Activated B cell treated with CpG ODN at 0.5 μM for 24 hours (primary cell): Measurements from ENCODE around the gene MED13L. TPM values are rescaled to one million over a fixed set of nuclear protein-coding genes. Genes with fewer than 3 reads are reported as not detected.

Source experiments
- ATAC-seq: fragments of 200-7000 bp; cut with Tn5 transposase; one replicate; pipeline ENCODE4 v1.10.0; 2021; ENCODE audit warnings: low read depth, mild to moderate bottlenecking, moderate library complexity
- CTCF ChIA-PET: fragments of 350-600 bp; sonication (Branson Sonifier 250); formaldehyde crosslinking; loops from one replicate; lab custom pipeline; 2021; ENCODE audit warnings: antibody characterized with exemption; lab: Charles Lee
- POLR2A ChIA-PET: fragments of 350-600 bp; sonication (Branson Sonifier 250); formaldehyde crosslinking; loops from one replicate; lab custom pipeline; 2021; ENCODE audit warnings: antibody characterized with exemption; lab: Charles Lee
- DNase-seq: peaks from one replicate; pipeline ENCODE4 v3.0.0; 2022
- H3K27ac Mint-ChIP-seq: one replicate; pipeline ENCODE4 v1.8.0; 2020; ENCODE audit warnings: mixed read lengths
- H3K27me3 Mint-ChIP-seq: one replicate; pipeline ENCODE4 v1.8.0; 2021; ENCODE audit warnings: mixed read lengths
- H3K36me3 Mint-ChIP-seq: one replicate; pipeline ENCODE4 v1.8.0; 2021; ENCODE audit warnings: low read depth, mixed read lengths
- H3K4me1 Mint-ChIP-seq: one replicate; pipeline ENCODE4 v1.8.0; 2021; ENCODE audit warnings: mixed read lengths
- H3K4me3 Mint-ChIP-seq: one replicate; pipeline ENCODE4 v1.8.0; 2020; ENCODE audit warnings: mild to moderate bottlenecking, mixed read lengths
- H3K9me3 Mint-ChIP-seq: one replicate; pipeline ENCODE4 v1.8.0; 2020; ENCODE audit warnings: mixed read lengths
- CTCF ChIP-seq: fragments of 200-600 bp; IDR thresholded peaks from one replicate; pipeline ENCODE4 v1.8.0; 2022; ENCODE audit warnings: antibody characterized with exemption, mild to moderate bottlenecking
- intact Hi-C: fragments of 100-400 bp; cut with micrococcal nuclease; formaldehyde crosslinking; loops from one replicate; pipeline ENCODE4 v1.15.1; 2024
- total RNA-seq: library from RNA; stranded (reverse); gene quantifications from 2 replicates; pipeline ENCODE4 v1.2.3, GENCODE V29; 2022

MED13L gene
- total RNA-seq, 1 donor from 2014 or later, result 183 TPM

DNA sequence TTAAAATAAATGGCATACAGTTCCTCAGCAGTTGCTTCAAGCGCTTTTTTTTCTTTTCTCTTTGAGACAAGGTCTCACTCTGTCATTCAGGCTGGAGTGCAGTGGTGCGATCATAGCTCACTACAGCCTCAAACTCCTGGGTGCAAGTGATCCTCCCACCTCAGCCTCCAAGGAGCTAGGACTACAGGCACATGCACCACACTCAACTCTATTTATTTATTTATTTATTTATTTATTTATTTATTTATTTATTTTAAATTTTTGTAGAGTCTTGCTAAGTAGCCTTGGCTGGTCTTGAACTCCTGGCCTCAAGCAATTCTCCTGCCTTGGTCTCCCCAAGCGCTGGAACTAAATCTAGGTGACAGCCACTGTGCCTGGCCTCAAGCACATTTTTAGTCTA, 132.0 kb downstream of the MED13L start:
- Mint-ChIP-seq H3K9me3 (no peaks in the 10 kb centered on the region), H3K4me1 (peaks cover 59% of the 10 kb centered on the region), H3K27me3 (no peaks in the 10 kb centered on the region), H3K4me3 (no peak overlapping the region), H3K27ac (no peak overlapping the region), H3K36me3 (no peaks in the 10 kb centered on the region)
- TF ChIP-seq CTCF, result no peak
- ATAC-seq (no peak), DNase-seq (no peak)
- POLR2A ChIA-PET, result interaction anchor here (1.2 to 1.4 kb wide), 2 partner anchors 22 to 131 kb away, joined by 3 to 5 read pairs; no protein-coding TSS in a partner anchor
- CTCF ChIA-PET, result no interaction called here
- intact Hi-C loops, result no loop called here

DNA sequence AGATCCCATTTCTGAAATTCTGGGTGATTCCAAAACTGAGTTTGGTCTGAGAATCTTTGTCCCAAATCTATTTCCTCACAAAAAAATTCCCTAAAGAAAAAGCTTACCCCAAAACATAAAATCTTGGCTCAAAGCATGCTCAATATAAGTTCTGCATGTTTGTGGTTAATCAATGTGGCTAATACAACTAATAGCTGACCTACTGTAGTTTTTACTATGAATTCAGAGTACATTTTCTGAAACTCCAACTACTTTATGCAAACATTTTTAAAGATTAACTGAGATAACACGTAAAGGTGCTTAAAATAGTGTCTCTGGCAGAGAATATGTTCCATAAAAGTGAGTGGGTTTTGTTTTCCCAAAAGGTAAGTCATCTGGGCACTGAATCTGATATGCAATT, 133.1 kb downstream of the MED13L start:
- CTCF ChIA-PET, result interaction anchor here (1.5 to 4.5 kb wide), 3 partner anchors 92 to 565 kb away, joined by 3 to 22 read pairs (median 4); no protein-coding TSS in a partner anchor
- H3K27me3 Mint-ChIP-seq, result no peaks in the 10 kb centered on the region
- H3K4me3 Mint-ChIP-seq, result no peak overlapping the region
- H3K36me3 Mint-ChIP-seq, result no peaks in the 10 kb centered on the region
- ATAC-seq, result no peak
- H3K4me1 Mint-ChIP-seq, result peaks cover 55% of the 10 kb centered on the region
- POLR2A ChIA-PET, result no interaction called here
- H3K27ac Mint-ChIP-seq, result peak overlapping the region; percentile 21
- no peaks in the 10 kb centered on the region for H3K9me3 Mint-ChIP-seq
- TF ChIP-seq CTCF, result no peak
- intact Hi-C loops, result no loop called here
- no peak for DNase-seq

- DNase-seq, result no peak
- H3K27ac Mint-ChIP-seq, result peak overlapping the region; percentile 21
- no peak for TF ChIP-seq CTCF
- ChIA-PET POLR2A (interaction anchor here (0.6 to 0.8 kb wide), 3 partner anchors 27 to 803 kb away, joined by 3 to 4 read pairs (median 3); no protein-coding TSS in a partner anchor), CTCF (interaction anchor here (1.5 to 4.5 kb wide), 3 partner anchors 92 to 565 kb away, joined by 3 to 22 read pairs (median 4); no protein-coding TSS in a partner anchor)
- H3K4me1 Mint-ChIP-seq, result peaks cover 53% of the 10 kb centered on the region
- no peaks in the 10 kb centered on the region for H3K27me3 Mint-ChIP-seq
- H3K4me3 Mint-ChIP-seq, result no peak overlapping the region
- intact Hi-C loops, result loop anchor here (2.0 kb wide), 1 partner anchor 51 kb away; no protein-coding TSS in a partner anchor
- no peaks in the 10 kb centered on the region for H3K36me3 Mint-ChIP-seq
- ATAC-seq, result peak; percentile 28
- H3K9me3 Mint-ChIP-seq, result no peaks in the 10 kb centered on the region
These were observed 133.6 kb downstream of the MED13L start for GRCh38 chr12:116143909-116144308.

DNA sequence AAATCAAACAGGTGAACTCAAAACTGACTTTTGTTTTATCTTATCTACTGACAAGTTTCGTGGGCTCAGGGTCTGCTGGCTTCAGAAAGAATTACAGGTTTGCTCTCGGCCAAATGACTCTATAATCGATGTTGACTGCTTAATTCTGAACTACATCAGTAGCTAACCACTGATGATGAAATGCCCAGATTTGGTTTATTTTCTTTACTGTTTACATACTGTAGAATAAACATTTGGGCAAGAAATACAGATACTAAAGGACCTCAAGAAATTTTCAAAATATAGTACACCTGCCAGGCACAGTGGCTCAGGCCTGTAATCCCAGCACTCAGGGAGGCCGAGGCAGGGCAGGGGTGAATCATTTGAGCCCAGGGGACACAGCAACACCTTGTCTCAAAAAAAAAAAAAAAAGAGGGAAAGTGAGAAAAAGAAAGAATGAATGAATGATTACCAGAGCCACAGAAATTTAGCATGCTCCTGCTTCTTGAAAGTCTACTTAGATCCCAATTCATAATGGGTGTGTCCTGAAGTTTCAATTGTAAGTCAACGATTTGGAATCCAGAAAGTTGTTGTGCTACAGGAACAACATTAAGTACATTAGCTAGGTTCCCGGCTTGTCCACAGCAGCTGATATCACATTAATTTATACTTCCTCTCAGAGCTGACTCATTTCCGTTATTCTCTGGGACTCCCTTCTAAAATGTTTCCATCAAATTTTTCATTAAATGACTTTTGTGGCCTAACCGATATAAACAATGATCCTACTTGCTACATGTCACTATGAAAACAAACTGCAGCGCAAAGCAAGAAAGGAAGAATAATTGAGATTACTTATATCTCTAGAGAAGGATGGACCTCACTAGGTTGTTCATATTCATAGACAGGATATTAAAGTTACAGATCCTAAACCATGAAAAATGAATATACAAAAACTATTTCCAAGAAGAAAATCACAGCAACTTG, 134.3 kb downstream of the MED13L start:
- no peak for DNase-seq

More for the DNA sequence above, 134.3 kb downstream of the MED13L start:
- no peaks in the 10 kb centered on the region for H3K36me3 Mint-ChIP-seq
- ATAC-seq, result peak; percentile 72
- intact Hi-C loops, result loop anchor here (2.0 kb wide), 1 partner anchor 52 kb away; no protein-coding TSS in a partner anchor
- TF ChIP-seq CTCF, result no peak
- peaks cover 55% of the 10 kb centered on the region for H3K4me1 Mint-ChIP-seq
- no peaks in the 10 kb centered on the region for H3K27me3 Mint-ChIP-seq
- peak overlapping the region; percentile 21 for H3K27ac Mint-ChIP-seq
- ChIA-PET POLR2A (interaction anchor here (0.6 to 0.8 kb wide), 3 partner anchors 28 to 803 kb away, joined by 3 to 4 read pairs (median 3); no protein-coding TSS in a partner anchor), CTCF (interaction anchor here (1.0 to 4.5 kb wide), 4 partner anchors 79 to 566 kb away, joined by 3 to 22 read pairs (median 4); no protein-coding TSS in a partner anchor)
- no peaks in the 10 kb centered on the region for H3K9me3 Mint-ChIP-seq
- peak overlapping the region; percentile 50 for H3K4me3 Mint-ChIP-seq
